ENCODE data around the gene LTO1.

DNA sequence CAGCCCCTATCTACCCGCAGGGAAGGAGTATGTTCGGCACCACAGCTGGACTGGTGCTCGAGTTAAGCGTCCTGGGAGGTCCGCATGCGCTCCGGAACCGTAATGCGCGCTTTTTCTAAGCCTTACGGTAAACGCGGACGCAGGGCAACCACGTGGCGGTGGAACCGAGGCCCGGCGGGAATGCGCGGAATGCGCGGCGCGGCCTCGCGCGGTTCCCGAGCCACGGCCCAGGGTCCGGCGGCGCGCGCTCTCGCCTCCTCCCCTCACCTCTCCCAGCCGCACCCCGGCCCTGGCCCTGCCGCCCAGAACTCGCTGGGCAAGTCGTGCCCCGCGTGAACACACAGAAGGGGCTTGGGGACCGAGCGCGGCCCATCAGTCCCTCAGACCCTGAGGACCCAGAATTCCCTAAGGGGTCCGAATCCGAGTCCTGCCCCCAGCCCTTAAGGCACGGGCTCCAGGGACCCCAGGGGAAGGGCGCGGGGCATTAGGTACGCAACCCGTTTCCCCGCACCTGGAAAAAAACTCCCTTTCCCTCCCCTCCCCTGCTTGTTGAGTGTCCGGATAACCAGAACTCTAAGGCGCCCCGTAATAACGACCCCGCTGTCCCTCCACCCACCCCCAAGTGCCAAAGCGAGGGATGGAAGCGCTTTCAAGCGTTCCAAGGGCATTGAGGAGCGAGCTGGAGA lies 38.5 kb downstream of the LTO1 start:
- TF ChIP-seq EZH2phosphoT487 (IDR thresholded peaks at IDR 0.05; ENCODE audit: borderline replicate concordance, low read length) (no peak), EZH2 (IDR thresholded peaks at IDR 0.05; ENCODE audit: low read length, unreplicated experiment) (no peak)
- TF ChIP-seq, protein P1, sequence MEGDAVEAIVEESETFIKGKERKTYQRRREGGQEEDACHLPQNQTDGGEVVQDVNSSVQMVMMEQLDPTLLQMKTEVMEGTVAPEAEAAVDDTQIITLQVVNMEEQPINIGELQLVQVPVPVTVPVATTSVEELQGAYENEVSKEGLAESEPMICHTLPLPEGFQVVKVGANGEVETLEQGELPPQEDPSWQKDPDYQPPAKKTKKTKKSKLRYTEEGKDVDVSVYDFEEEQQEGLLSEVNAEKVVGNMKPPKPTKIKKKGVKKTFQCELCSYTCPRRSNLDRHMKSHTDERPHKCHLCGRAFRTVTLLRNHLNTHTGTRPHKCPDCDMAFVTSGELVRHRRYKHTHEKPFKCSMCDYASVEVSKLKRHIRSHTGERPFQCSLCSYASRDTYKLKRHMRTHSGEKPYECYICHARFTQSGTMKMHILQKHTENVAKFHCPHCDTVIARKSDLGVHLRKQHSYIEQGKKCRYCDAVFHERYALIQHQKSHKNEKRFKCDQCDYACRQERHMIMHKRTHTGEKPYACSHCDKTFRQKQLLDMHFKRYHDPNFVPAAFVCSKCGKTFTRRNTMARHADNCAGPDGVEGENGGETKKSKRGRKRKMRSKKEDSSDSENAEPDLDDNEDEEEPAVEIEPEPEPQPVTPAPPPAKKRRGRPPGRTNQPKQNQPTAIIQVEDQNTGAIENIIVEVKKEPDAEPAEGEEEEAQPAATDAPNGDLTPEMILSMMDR (conservative IDR thresholded peaks at IDR 0.05; ENCODE audit: low read depth, low read length): no peak

Measured in PC-3 (cell line).